Liver (tissue), 9 donors: ENCODE data around the gene ARL13B. TPM values are rescaled to one million over a fixed set of nuclear protein-coding genes. Genes with fewer than 3 reads are reported as not detected.

Experiments used
- DNase-seq: peaks from one replicate; pipeline ENCODE4 v3.0.0-alpha.2; 2017; ENCODE audit warnings: low spot score
- H3K27ac ChIP-seq, 2 donors: one replicate each; pipeline ENCODE4 v1.7.0; 2013; ENCODE audit warnings: inconsistent platforms in 2 of 2, low read length in 2 of 2, control low read depth in 1 of 2, low read depth in 1 of 2, mild to moderate bottlenecking in 1 of 2
- H3K27me3 ChIP-seq, 4 donors: one replicate each; pipeline versions ENCODE4 v1.6.1 to v1.7.0; 2013; ENCODE audit warnings: low read length in 3 of 4, inconsistent platforms in 1 of 4, mild to moderate bottlenecking in 1 of 4, moderate library complexity in 1 of 4; ENCODE audit not compliant: control insufficient read depth in 4 of 4, insufficient read depth in 4 of 4
- H3K36me3 ChIP-seq, 4 donors: one replicate each; pipeline versions ENCODE4 v1.6.1 to v1.7.0; 2013; ENCODE audit warnings: low read length in 3 of 4, mild to moderate bottlenecking in 3 of 4, low read depth in 1 of 4, moderate library complexity in 1 of 4; ENCODE audit not compliant: control insufficient read depth in 4 of 4, insufficient read depth in 3 of 4
- H3K4me1 ChIP-seq, 4 donors: one replicate each; pipeline versions ENCODE4 v1.6.1 to v1.7.0; 2013; ENCODE audit warnings: low read length in 3 of 4, mild to moderate bottlenecking in 3 of 4, moderate library complexity in 1 of 4; ENCODE audit not compliant: control insufficient read depth in 4 of 4, insufficient read depth in 4 of 4
- H3K4me3 ChIP-seq, 3 donors: one replicate each; pipeline versions ENCODE4 v1.6.1 to v1.7.0; 2013; ENCODE audit warnings: low read length in 3 of 3, control low read depth in 1 of 3, low read depth in 1 of 3, mild to moderate bottlenecking in 1 of 3
- H3K9ac ChIP-seq, 2 donors: one replicate each; pipeline ENCODE4 v1.7.0; 2013; ENCODE audit warnings: low read length in 2 of 2, mild to moderate bottlenecking in 2 of 2, moderate library complexity in 2 of 2, control low read depth in 1 of 2, low read depth in 1 of 2
- H3K9me3 ChIP-seq, 4 donors: one replicate each; pipeline versions ENCODE4 v1.6.1 to v1.7.0; 2013; ENCODE audit warnings: low read length in 3 of 4; ENCODE audit not compliant: control insufficient read depth in 4 of 4
- ATF3 ChIP-seq: IDR thresholded peaks from 2 replicates; pipeline ENCODE4 v1.6.1; 2016; ENCODE audit warnings: antibody characterized with exemption
- CTCF ChIP-seq: fragments of 150-350 bp; IDR thresholded peaks from 2 replicates; pipeline ENCODE4 v1.5.1; 2017; ENCODE audit warnings: improper control_type of control experiment, low read depth, low read length; ENCODE audit not compliant: missing input control
- EGR1 ChIP-seq, 2 donors: IDR thresholded peaks; 2 replicates each; pipeline ENCODE4 v1.6.1; 2016 to 2018; ENCODE audit warnings: antibody characterized with exemption in 2 of 2, low read depth in 2 of 2
- FOXA2 ChIP-seq: IDR thresholded peaks from 2 replicates; pipeline ENCODE4 v1.6.1; 2016; ENCODE audit warnings: antibody characterized with exemption
- HNF4A ChIP-seq, 2 donors: conservative IDR thresholded peaks; 2 replicates each; pipeline ENCODE4 v1.6.1; 2016; ENCODE audit warnings: antibody characterized with exemption in 2 of 2, mild to moderate bottlenecking in 2 of 2
- HNF4G ChIP-seq: IDR thresholded peaks from 2 replicates; pipeline ENCODE4 v1.6.1; 2016; ENCODE audit warnings: antibody characterized with exemption
- JUND ChIP-seq, 2 donors: IDR thresholded peaks; 2 replicates each; pipeline ENCODE4 v1.6.1; 2016; ENCODE audit warnings: antibody characterized with exemption in 2 of 2
- MAX ChIP-seq: IDR thresholded peaks from 2 replicates; pipeline ENCODE4 v1.6.1; 2016; ENCODE audit warnings: antibody characterized with exemption
- NR2F2 ChIP-seq: IDR thresholded peaks from 2 replicates; pipeline ENCODE4 v1.6.1; 2016; ENCODE audit warnings: antibody characterized with exemption
- YY1 ChIP-seq: IDR thresholded peaks from 2 replicates; pipeline ENCODE4 v1.6.1; 2016; ENCODE audit warnings: antibody characterized with exemption, mild to moderate bottlenecking
- ZBTB33 ChIP-seq: IDR thresholded peaks from 2 replicates; pipeline ENCODE4 v1.6.1; 2016; ENCODE audit warnings: antibody characterized with exemption
- WGBS: extraction: QIAGEN DNeasy Blood & Tissue Kit; methylation state at CpG from one replicate; pipeline ENCODE4 v1.1.7; 2013; 5-methylcytosine and 5-hydroxymethylcytosine counted together
- polyA plus RNA-seq, 2 donors: library from polyadenylated mRNA; stranded (reverse) in 1 of 2; unstranded in 1 of 2; fragments of 200-250 nt in 1 of 2; fragments of >200 nt in 1 of 2; fragmentation: Nextera tagmentation in 1 of 2; extraction: Ambion mirVana in 1 of 2; gene quantifications; one replicate each; pipeline versions ENCODE4 v1.2.1 to v1.2.3, GENCODE V29; 2013 to 2015
- total RNA-seq, 2 donors: library from RNA; depleted of rRNA; stranded (reverse); fragments of >200 nt; gene quantifications; one replicate each; pipeline ENCODE4 v1.2.3, GENCODE V29; 2014
- TF ChIP-seq, protein P1 (sequence below): IDR thresholded peaks from 2 replicates; pipeline ENCODE4 v1.6.1; 2016; ENCODE audit warnings: antibody characterized with exemption, mild to moderate bottlenecking
- donor health status: healthy.
- donor health status: healthy.
- donor health status: healthy.
- donor health status: healthy.
- donor health status: healthy.

ARL13B gene
- total and polyA plus RNA-seq, 4 donors = 3.0 to 5.8 (median 3.5) TPM

GRCh38 chr3:94063496-94064119, 83.7 kb downstream of the ARL13B start:
- Histone ChIP-seq H3K36me3 (peaks cover 3 to 10% (median 6%) of the 10 kb centered on the region in 4 donors), H3K27ac (peak overlapping the region; percentile 73 to 92), H3K4me1 (peaks cover 0 to 19% (median 13%) of the 10 kb centered on the region in 4 donors), H3K27me3 (no peaks in the 10 kb centered on the region), H3K4me3 (peak overlapping the region; percentile 72 to 97 (median 97)), H3K9me3 (no peaks in the 10 kb centered on the region), H3K9ac (peak overlapping the region; percentile 55 to 99)
- 60% methylated on average over 17 of the region's 17 CpGs for WGBS
- no peak for DNase-seq
- TF ChIP-seq ZBTB33 (no peak), FOXA2 (no peak), HNF4G (no peak), CTCF (no peak), YY1 (no peak), NR2F2 (no peak)
- TF ChIP-seq, protein P1, sequence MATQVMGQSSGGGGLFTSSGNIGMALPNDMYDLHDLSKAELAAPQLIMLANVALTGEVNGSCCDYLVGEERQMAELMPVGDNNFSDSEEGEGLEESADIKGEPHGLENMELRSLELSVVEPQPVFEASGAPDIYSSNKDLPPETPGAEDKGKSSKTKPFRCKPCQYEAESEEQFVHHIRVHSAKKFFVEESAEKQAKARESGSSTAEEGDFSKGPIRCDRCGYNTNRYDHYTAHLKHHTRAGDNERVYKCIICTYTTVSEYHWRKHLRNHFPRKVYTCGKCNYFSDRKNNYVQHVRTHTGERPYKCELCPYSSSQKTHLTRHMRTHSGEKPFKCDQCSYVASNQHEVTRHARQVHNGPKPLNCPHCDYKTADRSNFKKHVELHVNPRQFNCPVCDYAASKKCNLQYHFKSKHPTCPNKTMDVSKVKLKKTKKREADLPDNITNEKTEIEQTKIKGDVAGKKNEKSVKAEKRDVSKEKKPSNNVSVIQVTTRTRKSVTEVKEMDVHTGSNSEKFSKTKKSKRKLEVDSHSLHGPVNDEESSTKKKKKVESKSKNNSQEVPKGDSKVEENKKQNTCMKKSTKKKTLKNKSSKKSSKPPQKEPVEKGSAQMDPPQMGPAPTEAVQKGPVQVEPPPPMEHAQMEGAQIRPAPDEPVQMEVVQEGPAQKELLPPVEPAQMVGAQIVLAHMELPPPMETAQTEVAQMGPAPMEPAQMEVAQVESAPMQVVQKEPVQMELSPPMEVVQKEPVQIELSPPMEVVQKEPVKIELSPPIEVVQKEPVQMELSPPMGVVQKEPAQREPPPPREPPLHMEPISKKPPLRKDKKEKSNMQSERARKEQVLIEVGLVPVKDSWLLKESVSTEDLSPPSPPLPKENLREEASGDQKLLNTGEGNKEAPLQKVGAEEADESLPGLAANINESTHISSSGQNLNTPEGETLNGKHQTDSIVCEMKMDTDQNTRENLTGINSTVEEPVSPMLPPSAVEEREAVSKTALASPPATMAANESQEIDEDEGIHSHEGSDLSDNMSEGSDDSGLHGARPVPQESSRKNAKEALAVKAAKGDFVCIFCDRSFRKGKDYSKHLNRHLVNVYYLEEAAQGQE = no peak

DNA sequence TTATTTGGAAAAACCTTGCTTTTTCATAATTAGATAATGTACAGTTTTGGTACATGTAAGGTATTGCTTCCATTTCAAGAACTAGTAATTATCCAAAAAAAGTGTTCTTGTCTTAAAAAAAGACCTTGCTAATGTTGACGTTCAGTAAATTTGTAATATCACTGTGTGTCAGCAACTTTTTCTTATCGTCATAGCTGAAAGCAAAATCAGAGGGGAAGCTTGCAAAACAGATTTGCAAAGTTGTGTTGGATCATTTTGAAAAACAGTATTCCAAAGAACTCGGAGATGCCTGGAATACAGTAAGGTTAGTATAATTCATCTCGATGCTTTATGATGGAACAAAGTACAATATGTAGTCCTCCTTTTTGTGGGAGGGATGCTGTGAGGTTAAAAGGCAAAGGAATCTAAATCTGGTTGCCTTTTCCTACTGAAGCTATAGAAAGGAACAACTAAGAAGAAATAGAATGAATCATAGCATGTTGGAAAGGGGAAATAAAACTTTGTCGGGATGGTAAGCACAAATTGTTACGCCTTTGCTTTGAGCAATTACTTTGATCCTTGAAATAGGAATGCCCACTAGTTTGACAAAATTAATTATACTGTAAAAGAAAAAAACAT, 84.4 kb downstream of the ARL13B start:
- H3K9ac ChIP-seq = no peak overlapping the region
- H3K9me3 ChIP-seq = no peaks in the 10 kb centered on the region
- no peak overlapping the region for H3K27ac ChIP-seq
- no peaks in the 10 kb centered on the region for H3K27me3 ChIP-seq
- TF ChIP-seq NR2F2 (no peak), CTCF (no peak), JUND (IDR thresholded peaks at IDR 0.05) (no peak), MAX (no peak), HNF4A (conservative IDR thresholded peaks at IDR 0.05) (no peak), YY1 (no peak), ZBTB33 (no peak), EGR1 (IDR thresholded peaks at IDR 0.05; ENCODE audit: low read depth in 2 of 2) (no peak), ATF3 (no peak)
- TF ChIP-seq, protein P1 = no peak
- H3K36me3 ChIP-seq = peaks cover 3 to 10% (median 6%) of the 10 kb centered on the region in 4 donors
- H3K4me3 ChIP-seq = no peak overlapping the region
- DNase-seq = no peak
- WGBS = 79% methylated on average over 6 of the region's 6 CpGs
- H3K4me1 ChIP-seq = peaks cover 0 to 22% (median 13%) of the 10 kb centered on the region in 4 donors
